Mesenchymal stem cell (in vitro differentiated cells and primary cell): ENCODE results near the gene EPB41L1.

Experiments used
- DNase-seq: peaks from one replicate; pipeline ENCODE4 v3.0.0-alpha.2; 2013
- H2AFZ ChIP-seq: one replicate; pipeline ENCODE4 v1.6.1; 2013; ENCODE audit warnings: low read depth, mild to moderate bottlenecking, control low read depth, inconsistent platforms, low read length, moderate library complexity
- H2AK5ac ChIP-seq: 2 replicates; pipeline ENCODE4 v1.6.1; 2013; ENCODE audit warnings: low read length, moderate library complexity, mild to moderate bottlenecking, inconsistent platforms; ENCODE audit not compliant: severe bottlenecking
- H2BK120ac ChIP-seq: one replicate; pipeline ENCODE4 v1.6.1; 2013; ENCODE audit warnings: low read depth, mild to moderate bottlenecking, inconsistent platforms, low read length, moderate library complexity
- H2BK12ac ChIP-seq, 2 experiments: one replicate each; pipeline ENCODE4 v1.6.1; 2013; ENCODE audit warnings: inconsistent platforms in 2 of 2, low read length in 2 of 2, mild to moderate bottlenecking in 2 of 2, moderate library complexity in 2 of 2, control low read depth in 1 of 2
- H2BK15ac ChIP-seq: one replicate; pipeline ENCODE4 v1.6.1; 2013; ENCODE audit warnings: mild to moderate bottlenecking, low read depth, inconsistent platforms; ENCODE audit not compliant: poor library complexity, severe bottlenecking
- H2BK5ac ChIP-seq: 2 replicates; pipeline ENCODE4 v1.6.1; 2013; ENCODE audit warnings: low read depth, mild to moderate bottlenecking, low read length, control low read depth, inconsistent platforms; ENCODE audit not compliant: poor library complexity, severe bottlenecking
- H3K14ac ChIP-seq, 2 experiments: one replicate each; pipeline ENCODE4 v1.6.1; 2013; ENCODE audit warnings: inconsistent platforms in 2 of 2, low read length in 2 of 2, control low read depth in 1 of 2, mild to moderate bottlenecking in 1 of 2, moderate library complexity in 1 of 2
- H3K18ac ChIP-seq, 2 experiments: one replicate each; pipeline ENCODE4 v1.6.1; 2013; ENCODE audit warnings: inconsistent platforms in 2 of 2, low read length in 2 of 2, control low read depth in 1 of 2, low read depth in 1 of 2, mild to moderate bottlenecking in 1 of 2
- H3K23ac ChIP-seq, 2 experiments: one replicate each; pipeline ENCODE4 v1.6.1; 2013; ENCODE audit warnings: inconsistent platforms in 2 of 2, low read length in 2 of 2, mild to moderate bottlenecking in 2 of 2, moderate library complexity in 2 of 2, control low read depth in 1 of 2
- H3K27ac ChIP-seq: 2 replicates; pipeline ENCODE4 v1.5.1; 2013; ENCODE audit warnings: mild to moderate bottlenecking, moderate library complexity, low read length, control low read depth, inconsistent platforms; ENCODE audit not compliant: poor library complexity, severe bottlenecking
- H3K27me3 ChIP-seq, 2 experiments: 2 replicates each; pipeline versions ENCODE4 v1.6.1 to v1.7.0; 2013; ENCODE audit warnings: low read length in 2 of 2, mild to moderate bottlenecking in 2 of 2, moderate library complexity in 2 of 2, control low read depth in 1 of 2, inconsistent platforms in 1 of 2; ENCODE audit not compliant: control insufficient read depth in 1 of 2, insufficient read depth in 1 of 2
- H3K36me3 ChIP-seq, 2 experiments: 2 replicates each; pipeline versions ENCODE4 v1.6.1 to v1.7.0; 2013; ENCODE audit warnings: low read length in 2 of 2, control low read depth in 1 of 2, inconsistent platforms in 1 of 2, low read depth in 1 of 2, mild to moderate bottlenecking in 1 of 2; ENCODE audit not compliant: insufficient read depth in 2 of 2, control insufficient read depth in 1 of 2
- H3K4ac ChIP-seq, 2 experiments: one replicate each; pipeline ENCODE4 v1.6.1; 2013; ENCODE audit warnings: inconsistent platforms in 2 of 2, low read length in 2 of 2, mild to moderate bottlenecking in 2 of 2, moderate library complexity in 2 of 2, control low read depth in 1 of 2, low read depth in 1 of 2
- H3K4me1 ChIP-seq: 2 replicates; pipeline ENCODE4 v1.6.1; 2013; ENCODE audit warnings: low read depth, low read length, control low read depth; ENCODE audit not compliant: control insufficient read depth, insufficient read depth
- H3K4me2 ChIP-seq: 2 replicates; pipeline ENCODE4 v1.6.1; 2013; ENCODE audit warnings: low read length, mild to moderate bottlenecking, inconsistent platforms; ENCODE audit not compliant: poor library complexity, severe bottlenecking
- H3K4me3 ChIP-seq, 2 experiments: 2 replicates each; pipeline versions ENCODE4 v1.5.1 to v1.7.0; 2013; ENCODE audit warnings: low read length in 2 of 2, mild to moderate bottlenecking in 2 of 2, control low read depth in 1 of 2, low read depth in 1 of 2; ENCODE audit not compliant: insufficient read depth in 1 of 2
- H3K79me1 ChIP-seq: replicated peaks from 2 replicates; pipeline ENCODE4 v1.6.1; 2013; ENCODE audit warnings: mild to moderate bottlenecking, control low read depth, low read length, inconsistent platforms; ENCODE audit not compliant: poor library complexity, severe bottlenecking
- H3K9ac ChIP-seq: 2 replicates; pipeline ENCODE4 v1.7.0; 2013; ENCODE audit warnings: mild to moderate bottlenecking, low read length, moderate library complexity
- H3K9me3 ChIP-seq: 2 replicates; pipeline ENCODE4 v1.7.0; 2013; ENCODE audit warnings: mild to moderate bottlenecking, low read length; ENCODE audit not compliant: control insufficient read depth
- H4K8ac ChIP-seq: one replicate; pipeline ENCODE4 v1.6.1; 2013; ENCODE audit warnings: inconsistent platforms, mild to moderate bottlenecking, low read length, moderate library complexity
- H4K91ac ChIP-seq: one replicate; pipeline ENCODE4 v1.6.1; 2013; ENCODE audit warnings: mild to moderate bottlenecking, low read length, inconsistent platforms
- WGBS: methylation state at CpG from one replicate; pipeline ENCODE4 v1.1.7; 2013; ENCODE audit warnings: mixed read lengths; 5-methylcytosine and 5-hydroxymethylcytosine counted together

The EPB41L1 gene

GRCh38 chr20:36175475-36175995, 21.0 kb downstream of the EPB41L1 start:
- Histone ChIP-seq H2AK5ac (no peak overlapping the region), H3K79me1 (peaks cover 10% of the 10 kb centered on the region), H3K18ac (no peak overlapping the region), H4K91ac (peak overlapping the region; percentile 59), H3K4ac (no peak overlapping the region), H4K8ac (no peak overlapping the region), H3K27me3 (no peaks in the 10 kb centered on the region), H3K9me3 (no peaks in the 10 kb centered on the region), H2BK5ac (no peak overlapping the region), H3K14ac (no peak overlapping the region), H3K23ac (no peak overlapping the region), H2BK12ac (no peak overlapping the region), H3K36me3 (peaks cover 37 to 44% of the 10 kb centered on the region in 2 experiments), H2BK120ac (no peak overlapping the region), H3K4me2 (no peak overlapping the region), H3K27ac (no peak overlapping the region), H3K9ac (no peak overlapping the region), H2AFZ (no peak overlapping the region), H2BK15ac (no peak overlapping the region), H3K4me3 (no peak overlapping the region), H3K4me1 (peaks cover 7% of the 10 kb centered on the region)
- 93% methylated on average over 10 of the region's 10 CpGs for WGBS
- DNase-seq, result no peak

DNA sequence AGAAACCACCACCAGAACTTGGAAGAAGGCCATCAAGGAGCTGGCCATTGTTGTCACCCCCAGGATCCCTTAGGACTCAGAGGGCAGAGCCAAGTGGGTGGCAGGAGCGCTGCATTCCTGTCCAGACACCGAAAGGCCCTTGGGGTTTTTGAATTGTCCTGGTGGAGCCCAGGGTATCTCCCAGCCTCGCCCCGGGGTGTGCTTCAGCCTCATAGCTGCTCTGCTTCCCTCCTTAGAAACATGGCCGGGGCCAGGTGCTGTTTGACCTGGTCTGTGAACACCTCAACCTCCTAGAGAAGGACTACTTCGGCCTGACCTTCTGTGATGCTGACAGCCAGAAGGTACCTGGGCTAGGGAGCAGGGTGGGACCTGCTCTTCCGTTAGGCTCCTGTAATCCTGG, 23.2 kb downstream of the EPB41L1 start:
- no peak overlapping the region for H3K4me2 ChIP-seq
- no peak for DNase-seq
- H3K4me1 ChIP-seq, result peaks cover 9% of the 10 kb centered on the region
- peak overlapping the region; percentile 46 for H4K91ac ChIP-seq
- H4K8ac ChIP-seq, result no peak overlapping the region
- no peak overlapping the region for H2AFZ ChIP-seq
- H2BK15ac ChIP-seq, result no peak overlapping the region
- H3K27me3 ChIP-seq, result no peaks in the 10 kb centered on the region
- H3K9ac ChIP-seq, result no peak overlapping the region
- H3K9me3 ChIP-seq, result no peaks in the 10 kb centered on the region
- H3K36me3 ChIP-seq, result peaks cover 43 to 57% of the 10 kb centered on the region in 2 experiments
- H3K79me1 ChIP-seq, result peaks cover 2% of the 10 kb centered on the region
- 91% methylated on average over 7 of the region's 7 CpGs for WGBS
- H2BK120ac ChIP-seq, result no peak overlapping the region
- no peak overlapping the region for H2BK12ac ChIP-seq
- H3K18ac ChIP-seq, result no peak overlapping the region
- no peak overlapping the region for H2AK5ac ChIP-seq
- no peak overlapping the region for H3K27ac ChIP-seq
- no peak overlapping the region for H3K4me3 ChIP-seq
- no peak overlapping the region for H3K23ac ChIP-seq
- H3K14ac ChIP-seq, result no peak overlapping the region
- H2BK5ac ChIP-seq, result no peak overlapping the region
- no peak overlapping the region for H3K4ac ChIP-seq

DNA sequence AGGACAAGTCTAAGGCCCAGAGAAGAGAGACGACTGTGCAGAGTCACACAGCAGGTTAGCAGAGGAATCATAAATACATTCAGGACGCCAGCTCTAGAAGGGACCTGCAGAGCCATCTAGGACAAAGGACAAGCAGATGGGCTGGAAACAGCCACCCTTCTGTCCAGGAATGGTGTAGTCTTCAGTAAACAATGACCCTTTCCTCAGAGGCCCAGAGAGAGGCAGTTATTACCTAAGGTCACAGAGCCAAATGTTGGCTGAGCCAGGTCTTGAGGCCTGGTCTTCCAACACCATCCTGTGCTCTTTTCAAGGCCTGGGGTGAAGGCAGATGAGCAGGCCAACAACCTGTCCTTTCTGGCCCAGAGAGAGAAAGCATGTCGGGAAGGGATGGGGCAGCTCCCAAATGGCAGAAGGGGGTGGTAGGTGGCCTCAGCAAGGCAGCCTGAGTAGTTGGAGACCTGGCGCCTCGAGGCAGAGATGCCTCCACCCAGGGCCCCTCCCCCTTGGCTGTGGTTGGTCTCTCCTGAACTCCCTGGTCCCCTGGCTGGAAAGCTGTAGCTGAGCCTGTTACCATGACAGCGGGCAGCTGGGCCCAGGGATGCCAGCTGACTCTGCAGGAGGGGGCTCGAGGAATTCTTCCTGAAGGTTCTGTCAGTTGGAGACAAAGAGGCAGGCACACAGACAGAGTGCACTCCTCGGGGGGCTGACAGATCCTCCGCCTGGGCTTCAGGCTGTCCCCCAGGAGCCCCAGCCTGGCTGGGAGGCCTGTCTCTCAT, 24.8 kb downstream of the EPB41L1 start:
- H2AK5ac ChIP-seq, result no peak overlapping the region
- H3K9ac ChIP-seq, result no peak overlapping the region
- no peak overlapping the region for H3K27ac ChIP-seq
- H3K27me3 ChIP-seq, result no peaks in the 10 kb centered on the region
- H3K9me3 ChIP-seq, result no peaks in the 10 kb centered on the region
- H3K36me3 ChIP-seq, result peaks cover 48 to 68% of the 10 kb centered on the region in 2 experiments
- no peak overlapping the region for H3K4me3 ChIP-seq
- 87% methylated on average over 9 of the region's 9 CpGs for WGBS
- H3K4me1 ChIP-seq, result peaks cover 3% of the 10 kb centered on the region
- no peak overlapping the region for H3K23ac ChIP-seq
- H3K79me1 ChIP-seq, result peaks cover 2% of the 10 kb centered on the region
- H2BK12ac ChIP-seq, result no peak overlapping the region
- peak overlapping the region; percentile 21 for H4K91ac ChIP-seq
- no peak overlapping the region for H2BK15ac ChIP-seq
- H4K8ac ChIP-seq, result no peak overlapping the region
- H3K14ac ChIP-seq, result no peak overlapping the region
- DNase-seq, result no peak
- H2BK120ac ChIP-seq, result no peak overlapping the region
- no peak overlapping the region for H2BK5ac ChIP-seq
- H3K4me2 ChIP-seq, result no peak overlapping the region
- no peak overlapping the region for H3K18ac ChIP-seq
- no peak overlapping the region for H2AFZ ChIP-seq
- no peak overlapping the region for H3K4ac ChIP-seq

DNA sequence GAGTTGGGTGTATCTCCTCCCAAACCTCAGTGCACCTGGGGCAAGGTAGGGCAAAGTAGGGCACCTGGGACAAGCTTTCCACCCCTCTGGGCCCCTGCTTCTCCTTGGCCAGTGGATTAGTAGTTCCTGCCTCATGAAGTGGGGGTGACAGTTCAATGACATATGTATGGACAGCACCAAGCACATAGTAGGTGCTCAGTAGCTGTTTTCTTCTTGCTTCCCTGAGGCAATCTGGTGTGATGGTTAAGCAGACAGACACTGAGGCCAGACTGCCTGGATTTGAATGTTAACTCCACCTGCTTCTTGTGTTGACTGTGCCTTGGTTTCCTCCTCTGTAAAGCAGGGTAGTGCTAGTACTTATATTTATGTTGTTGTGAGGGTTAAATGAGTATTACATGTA, 25.8 kb downstream of the EPB41L1 start:
- no peak overlapping the region for H2BK5ac ChIP-seq
- H2AFZ ChIP-seq, result no peak overlapping the region
- H3K9ac ChIP-seq, result no peak overlapping the region
- H3K79me1 ChIP-seq, result peaks cover 2% of the 10 kb centered on the region
- DNase-seq, result no peak
- no peak overlapping the region for H2AK5ac ChIP-seq
- no peak overlapping the region for H3K18ac ChIP-seq
- no peak overlapping the region for H2BK120ac ChIP-seq
- peaks cover 53 to 75% of the 10 kb centered on the region in 2 experiments for H3K36me3 ChIP-seq
- no peak overlapping the region for H2BK12ac ChIP-seq
- H4K91ac ChIP-seq, result no peak overlapping the region
- no peak overlapping the region for H3K4me3 ChIP-seq
- no peak overlapping the region for H3K14ac ChIP-seq
- no peak overlapping the region for H3K4ac ChIP-seq
- no peaks in the 10 kb centered on the region for H3K27me3 ChIP-seq
- no peak overlapping the region for H2BK15ac ChIP-seq
- H3K9me3 ChIP-seq, result no peaks in the 10 kb centered on the region
- H3K27ac ChIP-seq, result no peak overlapping the region
- H3K4me2 ChIP-seq, result no peak overlapping the region
- peaks cover 3% of the 10 kb centered on the region for H3K4me1 ChIP-seq
- H3K23ac ChIP-seq, result no peak overlapping the region
- no peak overlapping the region for H4K8ac ChIP-seq
